ENCODE measurements around the gene IMMP2L.
A peak's percentile ranks its signal among the peaks of the same experiment; 100 is the strongest.
"Not testable (repeated sequence)": the region's sequence is repeated elsewhere in the genome, so short reads cannot be mapped to it uniquely, and the experiment has no call there.

IMMP2L gene

GRCh38 chr7:111561904-111562732, at the start of gene IMMP2L:
Gene IMMP2L, minus strand, starts transcription at chr7:111562492.
- DNase-seq: peak; percentile 67

DNA sequence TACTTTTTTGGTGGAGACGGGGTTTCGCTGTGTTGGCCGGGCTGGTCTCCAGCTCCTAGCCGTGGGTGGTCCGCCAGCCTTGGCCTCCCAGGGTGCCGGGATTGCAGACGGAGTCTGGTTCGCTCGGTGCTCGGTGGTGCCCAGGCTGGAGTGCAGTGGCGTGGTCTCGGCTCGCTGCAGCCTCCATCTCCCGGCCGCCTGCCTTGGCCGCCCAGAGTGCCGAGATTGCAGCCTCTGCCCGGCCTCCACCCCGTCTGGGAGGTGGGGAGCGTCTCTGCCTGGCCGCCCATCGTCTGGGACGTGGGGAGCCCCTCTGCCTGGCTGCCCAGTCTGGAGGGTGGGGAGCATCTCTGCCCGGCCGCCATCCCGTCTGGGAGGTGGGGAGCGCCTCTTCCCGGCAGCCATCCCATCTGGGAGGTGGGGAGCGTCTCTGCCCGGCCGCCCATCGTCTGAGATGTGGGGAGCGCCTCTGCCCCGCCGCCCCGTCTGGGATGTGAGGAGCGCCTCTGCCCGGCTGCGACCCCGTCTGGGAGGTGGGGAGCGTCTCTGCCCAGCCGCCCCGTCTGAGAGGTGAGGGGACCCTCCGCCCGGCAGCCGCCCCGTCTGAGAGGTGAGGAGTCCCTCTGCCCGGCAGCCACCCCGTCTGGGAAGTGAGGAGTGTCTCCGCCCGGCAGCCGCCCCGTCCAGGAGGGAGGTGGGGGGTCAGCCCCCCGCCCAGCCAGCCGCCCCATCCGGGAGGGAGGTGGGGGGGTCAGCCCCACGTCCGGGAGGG, 47.4 kb upstream of the IMMP2L start:
- not testable (repeated sequence) for DNase-seq

GRCh38 chr7:111607621-111608020, 45.3 kb upstream of the IMMP2L start:
- no peak for DNase-seq

DNA sequence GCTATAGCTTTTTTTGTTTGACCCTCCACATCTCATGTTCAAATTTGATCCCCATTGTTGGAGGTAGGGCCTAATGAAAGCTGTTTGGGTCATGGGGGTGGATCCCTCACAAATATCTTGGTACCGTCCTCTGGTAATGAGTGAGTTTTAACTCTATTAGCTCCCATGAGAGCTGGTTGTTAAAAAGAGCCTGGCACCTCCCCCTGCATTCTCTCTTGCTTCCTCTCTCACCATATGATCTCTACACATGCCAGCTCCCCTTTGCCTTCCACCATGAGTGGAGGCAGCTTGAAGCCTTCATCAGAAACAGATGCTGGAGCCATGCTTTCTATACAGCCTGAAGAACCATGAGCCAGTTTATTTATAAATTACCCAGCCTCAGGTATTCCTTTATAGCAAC, 43.0 kb upstream of the IMMP2L start:
- no peak for DNase-seq

GRCh38 chr7:111600091-111600490, 37.8 kb upstream of the IMMP2L start:
- no peak for DNase-seq

DNA sequence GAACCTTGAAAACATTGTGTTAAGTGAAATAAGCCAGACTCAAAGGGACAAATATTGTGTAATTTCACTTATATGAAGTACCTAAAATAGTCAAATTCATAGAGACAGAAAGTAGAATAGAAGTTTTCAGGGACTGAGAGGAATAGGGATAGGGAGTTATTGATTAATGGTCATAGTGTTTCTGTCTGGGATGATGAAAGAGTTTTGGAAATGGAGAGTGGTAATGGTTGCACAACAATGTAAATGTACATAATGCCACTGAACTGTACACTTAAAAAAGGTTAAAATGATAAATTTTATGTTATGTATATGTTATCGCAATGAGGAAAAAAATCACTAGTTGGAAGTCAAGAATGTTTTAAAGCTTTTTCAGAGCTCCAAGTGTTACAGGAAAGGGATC, 33.5 kb upstream of the IMMP2L start:
- no peak for DNase-seq

- DNase-seq: no peak
Measured at GRCh38 chr7:111594602-111595001, 32.3 kb upstream of the IMMP2L start.

DNA sequence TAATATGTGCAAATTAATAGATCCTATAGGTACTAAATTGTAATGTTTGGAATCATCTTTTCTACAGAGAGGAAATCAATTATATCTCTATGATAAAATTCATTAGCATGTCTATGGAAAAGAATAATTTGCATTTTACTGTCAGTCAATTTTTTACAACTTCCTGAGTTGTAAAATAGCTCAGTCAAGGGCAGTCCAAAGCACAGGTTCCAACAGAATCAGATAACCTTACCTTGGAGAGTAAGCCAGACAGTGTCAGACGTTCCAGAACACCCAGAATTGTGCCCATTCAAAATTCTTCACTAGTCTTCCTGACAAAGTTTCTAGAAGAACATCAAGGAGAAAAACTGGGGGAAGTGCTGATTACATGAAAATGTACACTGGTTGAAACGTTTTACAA, 31.1 kb upstream of the IMMP2L start:
- DNase-seq: no peak

DNA sequence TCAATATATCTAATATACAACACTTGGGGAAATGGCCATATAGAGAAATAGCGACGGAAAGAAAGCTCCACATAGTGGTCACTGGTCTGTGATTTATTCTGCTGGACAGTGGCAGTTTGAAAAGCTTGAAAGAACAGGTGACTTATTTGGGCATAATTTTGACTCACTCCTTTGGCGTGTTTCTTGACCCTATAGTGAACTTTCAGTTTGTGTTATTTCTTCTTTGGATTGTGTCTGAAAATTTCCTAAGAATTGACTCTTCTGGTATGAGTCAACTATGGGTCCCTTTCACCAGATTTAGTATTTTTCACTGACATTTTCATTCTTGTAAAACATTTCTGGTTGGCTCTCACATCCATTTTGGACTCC, 25.8 kb upstream of the IMMP2L start:
- no peak for DNase-seq

DNA sequence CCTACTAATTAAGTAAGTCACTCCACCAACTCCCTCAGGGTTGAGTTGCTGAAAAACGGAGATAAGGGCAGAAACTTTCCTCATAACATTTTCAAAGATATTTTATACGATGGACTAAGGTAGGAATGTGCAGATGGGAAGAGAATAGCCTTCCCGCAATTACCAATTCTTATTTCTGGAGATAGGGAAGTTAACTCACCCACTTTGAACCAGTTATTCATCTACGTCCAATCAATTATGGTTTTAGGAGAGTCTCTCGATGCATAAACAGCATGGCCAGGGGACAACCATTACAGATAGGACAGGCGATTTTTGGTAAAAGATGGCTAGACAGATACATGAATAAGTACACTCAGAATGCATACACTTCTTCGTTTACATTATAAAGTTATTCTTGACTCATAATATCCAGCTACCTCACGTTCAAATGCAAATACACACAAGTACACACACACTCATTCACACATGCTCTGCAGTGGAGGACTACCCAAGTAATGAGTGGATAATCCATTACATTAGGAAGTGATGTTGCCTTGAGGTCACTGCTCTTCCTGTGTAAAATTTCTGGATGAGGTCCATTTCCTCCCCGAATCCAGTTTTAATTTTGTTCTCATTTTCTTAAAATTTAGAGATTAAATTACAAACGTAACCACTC, 25.2 kb upstream of the IMMP2L start:
- DNase-seq: no peak

- DNase-seq: no peak
Measured at GRCh38 chr7:111586711-111587409, 24.6 kb upstream of the IMMP2L start.

- not testable (repeated sequence) for DNase-seq
Measured at GRCh38 chr7:111581784-111582488, 19.6 kb upstream of the IMMP2L start.

DNA sequence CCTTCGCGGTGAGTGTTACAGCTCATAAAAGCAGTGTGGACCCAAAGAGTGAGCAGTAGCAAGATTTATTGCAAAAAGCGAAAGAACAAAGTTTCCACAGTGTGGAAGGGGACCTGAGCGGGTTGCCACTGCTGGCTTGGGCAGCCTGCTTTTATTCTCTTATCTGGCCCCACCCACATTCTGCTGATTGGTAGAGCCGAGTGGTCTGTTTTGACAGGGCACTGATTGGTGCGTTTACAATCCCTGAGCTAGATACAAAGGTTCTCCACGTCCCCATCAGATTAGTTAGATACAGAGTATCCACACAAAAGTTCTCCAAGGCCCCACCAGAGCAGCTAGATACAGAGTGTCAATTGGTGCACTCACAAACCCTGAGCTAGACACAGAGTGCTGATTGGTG, 18.9 kb upstream of the IMMP2L start:
- not testable (repeated sequence) for DNase-seq

DNA sequence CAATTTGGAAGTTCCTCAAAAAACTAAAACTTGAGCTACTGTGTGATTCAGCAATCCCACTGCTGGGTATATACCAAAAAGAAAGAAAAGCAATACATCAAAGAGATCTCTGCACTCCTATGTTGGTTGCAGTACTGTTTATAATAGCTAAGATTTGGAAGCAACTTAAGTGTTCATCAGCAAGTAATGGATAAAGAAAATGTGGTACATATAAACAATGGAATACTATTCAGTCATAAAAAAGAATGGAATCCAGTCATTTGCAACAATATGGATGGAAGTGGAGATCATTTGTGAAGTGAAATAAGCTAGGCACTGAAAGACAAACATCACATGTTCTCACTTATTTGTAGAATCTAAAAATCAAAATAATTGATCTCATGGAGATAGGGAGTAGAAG, 16.5 kb upstream of the IMMP2L start:
- DNase-seq: no peak

- no peak for DNase-seq
Measured at GRCh38 chr7:111571720-111572119, 9.4 kb upstream of the IMMP2L start.

DNA sequence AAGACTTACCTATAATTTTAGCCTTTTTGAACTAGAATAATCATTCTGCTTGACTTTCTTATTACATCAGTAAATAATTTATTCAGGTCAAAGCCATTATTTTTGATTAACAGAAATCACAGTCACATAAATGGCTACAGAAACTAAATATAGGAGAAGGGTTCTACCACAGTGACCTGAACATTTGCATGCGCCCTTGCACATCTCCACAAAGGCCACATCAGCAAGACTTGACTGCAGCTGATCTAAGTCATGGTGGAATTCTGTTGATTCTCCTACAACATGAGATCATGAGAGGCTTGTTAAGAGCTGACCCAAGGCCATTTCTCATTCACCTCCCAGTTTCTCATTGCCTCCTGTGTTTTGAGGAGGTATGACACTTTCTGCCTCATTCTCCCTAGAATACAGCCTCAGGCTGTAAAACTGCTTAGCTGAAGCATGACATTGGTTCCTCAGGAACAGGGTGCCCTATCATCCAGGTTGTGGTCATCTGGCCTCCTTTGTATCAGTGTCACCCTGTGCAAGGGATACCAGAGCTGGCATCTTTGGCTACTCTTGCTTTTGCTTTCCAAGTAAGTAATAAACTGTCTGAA, 6.7 kb upstream of the IMMP2L start:
- DNase-seq: no peak

- DNase-seq: no peak
Measured at GRCh38 chr7:111568419-111568818, 6.1 kb upstream of the IMMP2L start.

- DNase-seq: no peak
Measured at GRCh38 chr7:111564078-111564477, 1.8 kb upstream of the IMMP2L start.

GRCh38 chr7:111561654-111561903, 713 bp downstream of the IMMP2L start:
- DNase-seq: no peak

GRCh38 chr7:111560773-111561653, 1.3 kb downstream of the IMMP2L start:
- no peak for DNase-seq

DNA sequence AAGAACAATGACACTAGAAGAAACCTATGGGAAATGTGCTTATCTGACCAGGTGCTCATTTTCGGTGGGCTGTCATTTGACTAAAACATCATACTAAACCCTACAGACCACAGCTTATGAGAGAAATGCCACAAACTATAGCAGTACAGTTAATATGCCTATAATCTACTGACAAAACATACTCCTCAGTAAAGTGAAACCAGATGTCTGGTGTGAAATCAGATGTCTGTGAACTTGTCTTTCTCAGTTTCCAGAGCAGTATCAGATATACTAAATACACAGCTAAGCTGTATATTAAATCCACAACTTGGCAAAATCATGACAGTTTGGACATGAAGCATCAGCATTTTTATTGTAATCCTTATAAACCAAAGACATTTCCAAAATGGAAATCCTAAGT, 3.3 kb downstream of the IMMP2L start:
- no peak for DNase-seq
